Erythroblast (primary cell): ENCODE measurements around the gene DDA1.

Experiments used
- GATA1 ChIP-seq: IDR thresholded peaks from 2 replicates; pipeline ENCODE4 v1.6.1; 2011; ENCODE audit warnings: low read depth, mild to moderate bottlenecking, control low read depth, low read length, moderate library complexity
- POLR2A ChIP-seq: IDR thresholded peaks from 2 replicates; pipeline ENCODE4 v1.6.1; 2011; ENCODE audit warnings: mild to moderate bottlenecking, low read length

GRCh38 chr19:17341845-17342244 is 32.5 kb downstream of the DDA1 start:
- TF ChIP-seq POLR2A (no peak), GATA1 (no peak)
